H1 (cell line): Measurements from ENCODE around the gene FERMT2.

Experiments used
- BRCA1 ChIP-seq: IDR thresholded peaks from 2 replicates; pipeline ENCODE4 v1.6.1; 2012; ENCODE audit warnings: low read depth, low read length, improper control_type of control experiment
- CREB1 ChIP-seq: IDR thresholded peaks from 2 replicates; pipeline ENCODE4 v1.6.1; 2012; ENCODE audit warnings: inconsistent platforms
- CTCF ChIP-seq, 3 experiments: IDR thresholded peaks; 1 replicate in 2 of 3; 2 replicates in 1 of 3; pipeline versions ENCODE4 v1.5.1 to v1.6.1; 2011; ENCODE audit warnings: low read length in 3 of 3, mild to moderate bottlenecking in 3 of 3, inconsistent platforms in 2 of 3, low read depth in 1 of 3, moderate library complexity in 1 of 3; ENCODE audit not compliant: insufficient read depth in 1 of 3; ENCODE audit errors: control extremely low read depth in 1 of 3
- EP300 ChIP-seq, 2 experiments: IDR thresholded peaks; 1 replicate in 1 of 2; 2 replicates in 1 of 2; pipeline ENCODE4 v1.6.1; 2011 to 2012; ENCODE audit warnings: low read depth in 2 of 2, low read length in 2 of 2, mild to moderate bottlenecking in 2 of 2, borderline replicate concordance in 1 of 2, inconsistent platforms in 1 of 2, moderate library complexity in 1 of 2
- EZH2 ChIP-seq: fragments of 200-600 bp; sonication (generic); IDR thresholded peaks from 2 replicates; pipeline ENCODE4 v1.7.1; 2012; ENCODE audit warnings: low read depth, mild to moderate bottlenecking, moderate library complexity, low read length, inconsistent platforms; ENCODE audit not compliant: severe bottlenecking
- HDAC6 ChIP-seq: IDR thresholded peaks from one replicate; pipeline ENCODE4 v1.7.1; 2012; ENCODE audit warnings: low read depth, mild to moderate bottlenecking, inconsistent platforms, low read length, moderate library complexity
- KDM1A ChIP-seq: fragments of 200-600, 300-600 bp; sonication (generic); IDR thresholded peaks from 2 replicates; pipeline ENCODE4 v1.7.1; 2016; ENCODE audit warnings: mild to moderate bottlenecking, low read length, borderline replicate concordance
- KDM4A ChIP-seq: IDR thresholded peaks from one replicate; pipeline ENCODE4 v1.7.1; 2012; ENCODE audit warnings: low read depth, mild to moderate bottlenecking, moderate library complexity, low read length, inconsistent platforms; ENCODE audit not compliant: severe bottlenecking
- PHF8 ChIP-seq: fragments of 200-600 bp; sonication (generic); conservative IDR thresholded peaks from 2 replicates; pipeline ENCODE4 v1.7.1; 2012; ENCODE audit warnings: low read depth, mild to moderate bottlenecking, inconsistent platforms, low read length, moderate library complexity
- POLR2A ChIP-seq, 2 experiments: IDR thresholded peaks; 1 replicate in 1 of 2; 2 replicates in 1 of 2; pipeline ENCODE4 v1.6.1; 2011; ENCODE audit warnings: low read depth in 2 of 2, low read length in 2 of 2, mild to moderate bottlenecking in 2 of 2; ENCODE audit errors: control extremely low read depth in 1 of 2
- POLR2AphosphoS5 ChIP-seq: IDR thresholded peaks from 2 replicates; pipeline ENCODE4 v1.6.1; 2011; ENCODE audit warnings: low read depth, low read length
- RXRA ChIP-seq: IDR thresholded peaks from 2 replicates; pipeline ENCODE4 v1.6.1; 2011; ENCODE audit warnings: low read depth, mild to moderate bottlenecking, low read length, moderate library complexity; ENCODE audit not compliant: insufficient read depth
- TEAD4 ChIP-seq: IDR thresholded peaks from 2 replicates; pipeline ENCODE4 v1.6.1; 2012; ENCODE audit warnings: low read depth, low read length, inconsistent platforms, mixed read lengths
- ZNF274 ChIP-seq: IDR thresholded peaks from 2 replicates; pipeline ENCODE4 v1.7.0; 2012; ENCODE audit warnings: low read length, borderline replicate concordance; ENCODE audit errors: extremely low read depth

DNA sequence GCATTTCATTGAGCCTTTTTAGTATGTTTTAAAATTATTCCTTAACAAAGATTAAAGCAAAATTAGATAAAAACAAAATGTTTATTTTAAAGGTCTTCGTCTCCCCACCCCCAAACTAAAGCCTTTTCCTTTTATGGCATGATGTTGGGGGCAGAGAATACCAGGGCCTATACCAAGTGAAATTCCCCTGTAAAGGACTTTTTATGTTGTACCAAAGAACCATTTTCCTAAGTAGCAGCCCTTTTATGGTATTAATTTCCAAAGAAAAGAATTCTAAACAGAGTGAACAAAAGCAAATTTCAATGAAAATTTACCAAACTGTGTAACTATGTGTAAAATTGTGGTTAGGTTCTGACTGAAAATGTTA, 87.5 kb downstream of the FERMT2 start:
- TF ChIP-seq CTCF (IDR thresholded peaks at IDR 0.05; ENCODE audit: control extremely low read depth in 1 of 3, insufficient read depth in 1 of 3, low read depth in 1 of 3, low read length in 3 of 3), result no peak
- no peak for TF ChIP-seq POLR2AphosphoS5
- no peak for TF ChIP-seq HDAC6
- no peak for TF ChIP-seq RXRA
- no peak for TF ChIP-seq EZH2
- no peak for TF ChIP-seq EP300 (IDR thresholded peaks at IDR 0.05; ENCODE audit: borderline replicate concordance in 1 of 2, low read depth in 2 of 2, low read length in 2 of 2)
- TF ChIP-seq ZNF274, result no peak
- TF ChIP-seq TEAD4, result no peak
- no peak for TF ChIP-seq KDM4A
- no peak for TF ChIP-seq PHF8
- TF ChIP-seq BRCA1, result no peak
- TF ChIP-seq KDM1A, result no peak
- no peak for TF ChIP-seq CREB1
- TF ChIP-seq POLR2A (IDR thresholded peaks at IDR 0.05; ENCODE audit: control extremely low read depth in 1 of 2, low read depth in 2 of 2, low read length in 2 of 2), result no peak
